ENCODE data around the gene RCOR3.

DNA sequence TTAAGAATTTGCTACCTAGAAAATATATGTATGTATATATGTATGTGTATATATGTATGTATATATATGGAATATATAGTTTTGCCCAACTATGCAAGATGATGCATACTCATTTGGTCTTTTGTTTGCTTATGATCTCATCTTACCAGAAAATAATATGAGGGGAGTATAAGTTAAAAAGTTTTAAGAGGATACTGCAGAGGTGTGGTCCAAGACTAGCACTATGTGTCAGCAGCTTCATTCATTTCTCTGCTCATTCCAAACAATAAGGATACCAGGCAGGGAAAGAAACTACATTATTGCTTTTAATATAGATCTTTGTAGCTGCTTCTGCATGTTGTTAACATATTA lies 22.8 kb downstream of the RCOR3 start:
- TF ChIP-seq EP300 (IDR thresholded peaks at IDR 0.05) (no peak), POLR2AphosphoS5 (IDR thresholded peaks at IDR 0.05) (no peak), POLR2A (IDR thresholded peaks at IDR 0.05) (no peak)
- TF ChIP-seq, protein P1, sequence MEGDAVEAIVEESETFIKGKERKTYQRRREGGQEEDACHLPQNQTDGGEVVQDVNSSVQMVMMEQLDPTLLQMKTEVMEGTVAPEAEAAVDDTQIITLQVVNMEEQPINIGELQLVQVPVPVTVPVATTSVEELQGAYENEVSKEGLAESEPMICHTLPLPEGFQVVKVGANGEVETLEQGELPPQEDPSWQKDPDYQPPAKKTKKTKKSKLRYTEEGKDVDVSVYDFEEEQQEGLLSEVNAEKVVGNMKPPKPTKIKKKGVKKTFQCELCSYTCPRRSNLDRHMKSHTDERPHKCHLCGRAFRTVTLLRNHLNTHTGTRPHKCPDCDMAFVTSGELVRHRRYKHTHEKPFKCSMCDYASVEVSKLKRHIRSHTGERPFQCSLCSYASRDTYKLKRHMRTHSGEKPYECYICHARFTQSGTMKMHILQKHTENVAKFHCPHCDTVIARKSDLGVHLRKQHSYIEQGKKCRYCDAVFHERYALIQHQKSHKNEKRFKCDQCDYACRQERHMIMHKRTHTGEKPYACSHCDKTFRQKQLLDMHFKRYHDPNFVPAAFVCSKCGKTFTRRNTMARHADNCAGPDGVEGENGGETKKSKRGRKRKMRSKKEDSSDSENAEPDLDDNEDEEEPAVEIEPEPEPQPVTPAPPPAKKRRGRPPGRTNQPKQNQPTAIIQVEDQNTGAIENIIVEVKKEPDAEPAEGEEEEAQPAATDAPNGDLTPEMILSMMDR (IDR thresholded peaks at IDR 0.05): no peak

All from upper lobe of left lung (tissue), 4 donors.